CD4-positive, alpha-beta memory T cell (primary cell): ENCODE measurements around the gene SEMA4D. TPM values are rescaled to one million over a fixed set of nuclear protein-coding genes. Genes with fewer than 3 reads are reported as not detected.
A peak's percentile ranks its signal among the peaks of the same experiment; 100 is the strongest.

ENCODE experiments used
- CTCF ChIA-PET: fragments of 350-600 bp; sonication (Branson Sonifier 250); formaldehyde crosslinking; loops from one replicate; lab custom pipeline; 2021; ENCODE audit warnings: inconsistent platforms; ENCODE audit not compliant: partially characterized antibody; lab: Charles Lee
- POLR2A ChIA-PET: fragments of 350-600 bp; sonication (Branson Sonifier 250); formaldehyde crosslinking; loops from one replicate; lab custom pipeline; 2021; ENCODE audit not compliant: partially characterized antibody; lab: Charles Lee
- DNase-seq, 5 donors: peaks; one replicate each; pipeline versions ENCODE4 v3.0.0 to v3.0.0-alpha.2; 2020 to 2022; ENCODE audit warnings: mixed read lengths in 1 of 5
- H3K27ac ChIP-seq: one replicate; pipeline ENCODE4 v1.7.0; 2013; ENCODE audit warnings: low read depth, low read length
- H3K27me3 ChIP-seq: 2 replicates; pipeline ENCODE4 v1.7.0; 2013; ENCODE audit warnings: mild to moderate bottlenecking, low read length, moderate library complexity; ENCODE audit not compliant: insufficient read depth
- H3K36me3 ChIP-seq: 2 replicates; pipeline ENCODE4 v1.7.0; 2013; ENCODE audit warnings: mild to moderate bottlenecking, low read length, moderate library complexity; ENCODE audit not compliant: insufficient read depth
- H3K4me1 ChIP-seq: 2 replicates; pipeline ENCODE4 v1.7.0; 2013; ENCODE audit warnings: mild to moderate bottlenecking, low read length, moderate library complexity; ENCODE audit not compliant: insufficient read depth
- H3K4me3 ChIP-seq, 2 donors: one replicate each; pipeline ENCODE4 v1.7.0; 2013; ENCODE audit warnings: low read length in 2 of 2, mild to moderate bottlenecking in 1 of 2
- H3K9me3 ChIP-seq, 2 donors: one replicate each; pipeline ENCODE4 v1.7.0; 2013; ENCODE audit warnings: low read length in 2 of 2, control low read depth in 1 of 2; ENCODE audit not compliant: control insufficient read depth in 1 of 2
- H3K27ac Mint-ChIP-seq, 7 donors: one replicate each; pipeline ENCODE4 v1.8.0; 2020 to 2021; ENCODE audit warnings: mixed read lengths in 7 of 7, mild to moderate bottlenecking in 6 of 7, inconsistent platforms in 3 of 7, moderate library complexity in 3 of 7
- H3K27me3 Mint-ChIP-seq, 2 donors: one replicate each; pipeline ENCODE4 v1.8.0; 2020 to 2021; ENCODE audit warnings: mixed read lengths in 2 of 2
- H3K36me3 Mint-ChIP-seq, 2 donors: one replicate each; pipeline ENCODE4 v1.8.0; 2020 to 2021; ENCODE audit warnings: mixed read lengths in 2 of 2, inconsistent platforms in 1 of 2, mild to moderate bottlenecking in 1 of 2
- H3K4me1 Mint-ChIP-seq, 4 donors: one replicate each; pipeline ENCODE4 v1.8.0; 2020 to 2021; ENCODE audit warnings: mixed read lengths in 4 of 4, mild to moderate bottlenecking in 1 of 4
- H3K4me3 Mint-ChIP-seq, 8 donors: one replicate each; pipeline ENCODE4 v1.8.0; 2020 to 2021; ENCODE audit warnings: mixed read lengths in 8 of 8, mild to moderate bottlenecking in 7 of 8, moderate library complexity in 6 of 8, inconsistent platforms in 3 of 8
- H3K9me3 Mint-ChIP-seq, 8 donors: one replicate each; pipeline ENCODE4 v1.8.0; 2020 to 2021; ENCODE audit warnings: mixed read lengths in 8 of 8, mild to moderate bottlenecking in 5 of 8, inconsistent platforms in 3 of 8, moderate library complexity in 1 of 8
- intact Hi-C: fragments of 100-400 bp; cut with micrococcal nuclease; formaldehyde crosslinking; loops from one replicate; pipeline ENCODE4 v1.15.1; 2023
- polyA plus RNA-seq, 2 donors: library from polyadenylated mRNA; unstranded; fragments of 300-500 nt; fragmentation: Illumina TruSeq; gene quantifications; one replicate each; pipeline ENCODE4 v1.2.3, GENCODE V29; 2021
- total RNA-seq, 2 experiments: library from RNA; stranded (reverse); gene quantifications; one replicate each; pipeline ENCODE4 v1.2.3, GENCODE V29; 2021

SEMA4D gene
- total and polyA plus RNA-seq, 4 experiments from 2014 or later: 49.5 to 410 (median 280) TPM

- peak overlapping the region in 1 of 2 donors; percentile 13 for H3K4me3 ChIP-seq
- Mint-ChIP-seq H3K27me3 (no peaks in the 10 kb centered on the region), H3K4me1 (peaks cover 78 to 96% (median 88%) of the 10 kb centered on the region in 4 donors), H3K27ac (peak overlapping the region; percentile 86 to 97 (median 92)), H3K4me3 (peak overlapping the region in 7 of 8 donors; percentile 35 to 90 (median 70)), H3K36me3 (peaks cover 37 to 71% of the 10 kb centered on the region in 2 donors), H3K9me3 (peaks cover 0 to 2% (median 0%) of the 10 kb centered on the region in 8 donors)
- H3K27me3 ChIP-seq: no peaks in the 10 kb centered on the region
- ChIA-PET CTCF (interaction anchor here (4.1 kb wide), 1 partner anchor 101 kb away, joined by 29 read pairs; no protein-coding TSS in a partner anchor), POLR2A (interaction anchor here (0.9 to 26.8 kb wide), 12 partner anchors 8 to 101 kb away, joined by 3 to 609 read pairs (median 5); no protein-coding TSS in a partner anchor)
- peak in 1 of 5 donors; percentile 65 for DNase-seq
- peaks cover 21% of the 10 kb centered on the region for H3K36me3 ChIP-seq
- peaks cover 97% of the 10 kb centered on the region for H3K4me1 ChIP-seq
- peak overlapping the region; percentile 49 for H3K27ac ChIP-seq
- no peaks in the 10 kb centered on the region for H3K9me3 ChIP-seq
- intact Hi-C loops: no loop called here
Observed at GRCh38 chr9:89448381-89448780, 49.5 kb downstream of the SEMA4D start.

DNA sequence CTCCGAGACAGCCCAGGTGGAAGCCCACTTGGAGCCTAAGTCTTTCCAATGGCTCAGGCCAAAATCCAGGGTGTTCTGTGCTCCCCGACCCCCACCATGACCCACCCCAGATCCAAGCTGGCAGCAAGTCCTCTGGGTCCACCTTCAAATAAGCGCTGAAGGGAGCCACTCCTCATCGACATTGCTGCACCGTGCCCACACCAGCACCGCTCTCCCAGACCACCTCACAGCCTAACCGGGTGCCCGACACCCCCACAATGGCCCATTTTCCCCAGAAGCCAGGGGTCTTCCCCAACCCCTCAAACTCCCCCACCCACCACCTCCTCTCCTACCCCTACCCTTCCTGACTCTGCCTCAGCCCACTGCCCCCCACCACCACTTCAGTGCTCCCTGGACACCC is 50.5 kb downstream of the SEMA4D start:
- Mint-ChIP-seq H3K4me3 (peak overlapping the region in 5 of 8 donors; percentile 3 to 63 (median 47)), H3K27me3 (no peaks in the 10 kb centered on the region), H3K27ac (peak overlapping the region in 6 of 7 donors; percentile 77 to 94 (median 88)), H3K36me3 (peaks cover 28 to 66% of the 10 kb centered on the region in 2 donors), H3K4me1 (peaks cover 73 to 95% (median 87%) of the 10 kb centered on the region in 4 donors), H3K9me3 (peaks cover 0 to 2% (median 0%) of the 10 kb centered on the region in 8 donors)
- CTCF ChIA-PET: interaction anchor here (4.1 kb wide), 1 partner anchor 102 kb away, joined by 29 read pairs; no protein-coding TSS in a partner anchor
- H3K27ac ChIP-seq: peak overlapping the region; percentile 25
- peaks cover 97% of the 10 kb centered on the region for H3K4me1 ChIP-seq
- peaks cover 21% of the 10 kb centered on the region for H3K36me3 ChIP-seq
- no peaks in the 10 kb centered on the region for H3K27me3 ChIP-seq
- intact Hi-C loops: no loop called here
- no peak overlapping the region for H3K4me3 ChIP-seq
- POLR2A ChIA-PET: interaction anchor here (1.6 to 26.8 kb wide), 4 partner anchors 7 to 52 kb away, joined by 4 to 609 read pairs (median 15); no protein-coding TSS in a partner anchor
- no peaks in the 10 kb centered on the region for H3K9me3 ChIP-seq
- DNase-seq: no peak

- DNase-seq: no peak
- Mint-ChIP-seq H3K9me3 (peaks cover 0 to 2% (median 0%) of the 10 kb centered on the region in 8 donors), H3K4me3 (peak overlapping the region in 6 of 8 donors; percentile 3 to 71 (median 60)), H3K36me3 (peaks cover 28 to 64% of the 10 kb centered on the region in 2 donors), H3K4me1 (peaks cover 77 to 97% (median 89%) of the 10 kb centered on the region in 4 donors), H3K27me3 (no peaks in the 10 kb centered on the region), H3K27ac (peak overlapping the region; percentile 77 to 99 (median 94))
- ChIA-PET CTCF (no interaction called here), POLR2A (interaction anchor here (1.6 to 26.8 kb wide), 3 partner anchors 7 to 27 kb away, joined by 4 to 609 read pairs (median 22); no protein-coding TSS in a partner anchor)
- H3K4me1 ChIP-seq: peaks cover 100% of the 10 kb centered on the region
- no peak overlapping the region for H3K4me3 ChIP-seq
- H3K36me3 ChIP-seq: peaks cover 21% of the 10 kb centered on the region
- no peaks in the 10 kb centered on the region for H3K27me3 ChIP-seq
- peak overlapping the region; percentile 50 for H3K27ac ChIP-seq
- no peaks in the 10 kb centered on the region for H3K9me3 ChIP-seq
- intact Hi-C loops: no loop called here
Observed at GRCh38 chr9:89446961-89447310, 51.0 kb downstream of the SEMA4D start.

GRCh38 chr9:89446261-89446960 is 51.5 kb downstream of the SEMA4D start:
- H3K36me3 ChIP-seq: peaks cover 21% of the 10 kb centered on the region
- POLR2A ChIA-PET: interaction anchor here (0.6 to 26.8 kb wide), 7 partner anchors 6 to 28 kb away, joined by 4 to 609 read pairs (median 19); no protein-coding TSS in a partner anchor

DNA sequence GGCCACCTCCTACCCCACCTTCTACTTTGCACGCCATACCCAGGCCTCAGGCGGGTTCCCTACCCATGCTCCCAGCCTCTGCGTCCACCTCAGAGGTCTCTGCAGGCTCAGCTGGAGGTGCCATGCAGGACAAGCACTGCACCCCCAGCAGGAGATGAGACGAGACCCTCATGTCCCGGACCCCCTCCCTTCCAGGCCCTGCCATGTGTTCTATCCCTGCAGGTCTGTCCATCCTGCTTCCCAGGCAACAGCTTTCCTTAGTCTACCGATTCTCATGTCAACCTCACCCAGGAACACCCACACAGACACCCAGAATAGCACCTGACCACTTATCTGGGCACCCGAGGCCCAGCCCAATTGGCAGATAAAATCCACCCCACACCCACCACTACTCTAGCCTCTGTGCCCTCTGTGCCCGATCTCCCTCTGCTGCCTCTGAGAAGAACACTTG is 52.1 kb downstream of the SEMA4D start:
- H3K4me1 ChIP-seq: peaks cover 100% of the 10 kb centered on the region
- peaks cover 21% of the 10 kb centered on the region for H3K36me3 ChIP-seq
- Mint-ChIP-seq H3K9me3 (peaks cover 0 to 2% (median 0%) of the 10 kb centered on the region in 8 donors), H3K36me3 (peaks cover 20 to 64% of the 10 kb centered on the region in 2 donors), H3K4me3 (peak overlapping the region in 6 of 8 donors; percentile 47 to 81 (median 60)), H3K27ac (peak overlapping the region; percentile 87 to 99 (median 99)), H3K4me1 (peaks cover 75 to 97% (median 88%) of the 10 kb centered on the region in 4 donors), H3K27me3 (no peaks in the 10 kb centered on the region)
- CTCF ChIA-PET: interaction anchor here (2.3 to 3.0 kb wide), 2 partner anchors 17 to 103 kb away, joined by 11 to 14 read pairs; no protein-coding TSS in a partner anchor
- H3K4me3 ChIP-seq: no peak overlapping the region
- no peaks in the 10 kb centered on the region for H3K9me3 ChIP-seq
- H3K27me3 ChIP-seq: no peaks in the 10 kb centered on the region
- no peak for DNase-seq
- intact Hi-C loops: no loop called here
- H3K27ac ChIP-seq: peak overlapping the region; percentile 50
- POLR2A ChIA-PET: interaction anchor here (0.6 to 7.1 kb wide), 12 partner anchors 9 to 103 kb away, joined by 3 to 52 read pairs (median 6); no protein-coding TSS in a partner anchor

More at GRCh38 chr9:89446261-89446960, 51.5 kb downstream of the SEMA4D start:
- peaks cover 0 to 2% (median 0%) of the 10 kb centered on the region in 8 donors for H3K9me3 Mint-ChIP-seq
- Histone ChIP-seq H3K9me3 (no peaks in the 10 kb centered on the region), H3K27ac (peak overlapping the region; percentile 50), H3K4me1 (peaks cover 100% of the 10 kb centered on the region), H3K27me3 (no peaks in the 10 kb centered on the region), H3K4me3 (no peak overlapping the region)
- peak overlapping the region; percentile 87 to 99 (median 99) for H3K27ac Mint-ChIP-seq
- DNase-seq: no peak
- CTCF ChIA-PET: interaction anchor here (2.3 kb wide), 1 partner anchor 17 kb away, joined by 11 read pairs; no protein-coding TSS in a partner anchor
- intact Hi-C loops: no loop called here
- peaks cover 75 to 97% (median 88%) of the 10 kb centered on the region in 4 donors for H3K4me1 Mint-ChIP-seq
- no peaks in the 10 kb centered on the region for H3K27me3 Mint-ChIP-seq
- H3K36me3 Mint-ChIP-seq: peaks cover 23 to 64% of the 10 kb centered on the region in 2 donors
- H3K4me3 Mint-ChIP-seq: peak overlapping the region in 6 of 8 donors; percentile 4 to 81 (median 64)

GRCh38 chr9:89444925-89445765 is 52.8 kb downstream of the SEMA4D start:
- peaks cover 21% of the 10 kb centered on the region for H3K36me3 ChIP-seq
- H3K27ac ChIP-seq: peak overlapping the region; percentile 50
- ChIA-PET CTCF (interaction anchor here (1.2 to 3.0 kb wide), 3 partner anchors 16 to 103 kb away, joined by 3 to 14 read pairs (median 11); no protein-coding TSS in a partner anchor), POLR2A (interaction anchor here (0.7 to 7.1 kb wide), 22 partner anchors 11 to 126 kb away, joined by 3 to 52 read pairs (median 4); partner anchors contain the start of gene SECISBP2)
- H3K4me1 Mint-ChIP-seq: peaks cover 75 to 97% (median 88%) of the 10 kb centered on the region in 4 donors
- H3K9me3 ChIP-seq: no peaks in the 10 kb centered on the region
- peaks cover 0 to 2% (median 0%) of the 10 kb centered on the region in 8 donors for H3K9me3 Mint-ChIP-seq
- DNase-seq: no peak
- H3K36me3 Mint-ChIP-seq: peaks cover 23 to 65% of the 10 kb centered on the region in 2 donors
- H3K27me3 Mint-ChIP-seq: no peaks in the 10 kb centered on the region
- peaks cover 100% of the 10 kb centered on the region for H3K4me1 ChIP-seq
- peak overlapping the region in 7 of 8 donors; percentile 32 to 81 (median 74) for H3K4me3 Mint-ChIP-seq
- peak overlapping the region; percentile 89 to 99 (median 99) for H3K27ac Mint-ChIP-seq
- H3K27me3 ChIP-seq: no peaks in the 10 kb centered on the region
- intact Hi-C loops: no loop called here
- no peak overlapping the region for H3K4me3 ChIP-seq
